Adrenal gland (tissue), 12 donors: Measurements from ENCODE around the gene FBLN1. TPM values are rescaled to one million over a fixed set of nuclear protein-coding genes. Genes with fewer than 3 reads are reported as not detected.
"Not testable (repeated sequence)": the region's sequence is repeated elsewhere in the genome, so short reads cannot be mapped to it uniquely, and the experiment has no call there.

Source experiments
- DNase-seq, 7 donors: peaks; one replicate each; pipeline ENCODE4 v3.0.0-alpha.2; 2019 to 2020
- H3K27ac ChIP-seq, 5 donors: fragments of 200-600 bp; sonication (generic) in 4 of 5; 1 replicate in 3 of 5; 2 replicates in 2 of 5; pipeline versions ENCODE4 v1.5.1 to v1.8.0; 2016 to 2020; ENCODE audit warnings: mild to moderate bottlenecking in 1 of 5
- H3K27me3 ChIP-seq: fragments of 200-600 bp; 2 replicates; pipeline ENCODE4 v1.8.0; 2021
- H3K36me3 ChIP-seq, 2 donors: fragments of 200-600 bp; replicated peaks in 1 of 2; 1 replicate in 1 of 2; 2 replicates in 1 of 2; pipeline versions ENCODE4 v1.5.1 to v1.8.0; 2018 to 2022
- H3K4me1 ChIP-seq, 2 donors: fragments of 200-600 bp; replicated peaks in 1 of 2; 1 replicate in 1 of 2; 2 replicates in 1 of 2; pipeline versions ENCODE4 v1.5.1 to v1.8.0; 2018 to 2021
- H3K4me3 ChIP-seq, 4 donors: fragments of 200-600 bp; sonication (generic) in 3 of 4; one replicate each; pipeline ENCODE4 v1.5.1; 2016 to 2018
- H3K9me3 ChIP-seq, 3 donors: fragments of 200-600 bp; sonication (generic) in 1 of 3; replicated peaks in 1 of 3; 1 replicate in 2 of 3; 2 replicates in 1 of 3; pipeline versions ENCODE4 v1.5.1 to v1.8.0; 2016 to 2021
- CTCF ChIP-seq, 6 experiments: fragments of 450-650 bp in 4 of 6; fragments of 200-600 bp in 2 of 6; sonication (generic) in 1 of 6; IDR thresholded peaks; 1 replicate in 5 of 6; 2 replicates in 1 of 6; pipeline versions ENCODE4 v1.5.1 to v1.8.0; 2016 to 2021; ENCODE audit warnings: antibody characterized with exemption in 6 of 6, mild to moderate bottlenecking in 2 of 6, moderate library complexity in 1 of 6
- POLR2A ChIP-seq, 2 donors: fragments of 450-650 bp; IDR thresholded peaks; one replicate each; pipeline ENCODE4 v1.6.1; 2017; ENCODE audit warnings: antibody characterized with exemption in 2 of 2, mild to moderate bottlenecking in 2 of 2, moderate library complexity in 1 of 2
- WGBS, 4 donors: extraction: QIAGEN DNeasy Blood & Tissue Kit in 2 of 4; methylation state at CpG; one replicate each; pipeline versions ENCODE4 v1.1.5 to v1.1.7; 2013 to 2017; 5-methylcytosine and 5-hydroxymethylcytosine counted together
- intact Hi-C, 2 donors: fragments of 100-400 bp; cut with DNase I; formaldehyde crosslinking; loops; one replicate each; pipeline versions ENCODE4 v1.14.1 to v1.15.0; 2022 to 2023
- polyA plus RNA-seq, 3 donors: library from polyadenylated mRNA; stranded (reverse); fragments of 200-250 nt in 2 of 3; fragments of 350-450 nt in 1 of 3; fragmentation: Illumina TruSeq in 1 of 3; extraction: RNeasy Lipid Tissue Mini Kit (QIAGEN cat#74804) in 1 of 3; gene quantifications; one replicate each; pipeline ENCODE4 v1.2.3, GENCODE V29; 2013 to 2014
- total RNA-seq, 9 donors: library from RNA; depleted of rRNA in 4 of 9; stranded (reverse); fragments of >200 nt in 4 of 9; fragments of 120-200 nt in 1 of 9; fragmentation: NEBNext Ultra II Directional in 1 of 9; extraction: Animal tissue kit (Norgen Biotek cat#: 25700) in 1 of 9; gene quantifications; one replicate each; pipeline versions ENCODE4 v1.1.0 to v1.2.4, GENCODE V29; 2013 to 2023
- donor health status: healthy with polysubstance abuse.
- donor health status: Bipolar disorder and iron deficiency.
- donor health status: DM: yes; HTN: yes; CAD: no.
- donor health status: DM: no; HTN: no; CAD: no.
- donor health status: DM: no; HTN: no; CAD: no.
- donor health status: DM: yes; HTN: yes; CAD: no.

FBLN1 gene
- total and polyA plus RNA-seq, 12 donors: 13.0 to 387 (median 148) TPM

GRCh38 chr22:45587638-45588505, 85.2 kb downstream of the FBLN1 start:
- DNase-seq: no peak
- Histone ChIP-seq H3K9me3 (no peaks in the 10 kb centered on the region), H3K27me3 (no peaks in the 10 kb centered on the region), H3K4me1 (no peaks in the 10 kb centered on the region), H3K4me3 (no peak overlapping the region), H3K27ac (no peak overlapping the region), H3K36me3 (no peaks in the 10 kb centered on the region)
- intact Hi-C loops: no loop called here
- TF ChIP-seq POLR2A (IDR thresholded peaks at IDR 0.05) (no peak), CTCF (IDR thresholded peaks at IDR 0.05) (no peak)
- WGBS, 4 donors: 66 to 74% (median 71%) methylated on average over 17 of the region's 17 CpGs

- Histone ChIP-seq H3K4me1 (no peaks in the 10 kb centered on the region), H3K4me3 (no peak overlapping the region), H3K27me3 (no peaks in the 10 kb centered on the region), H3K9me3 (no peaks in the 10 kb centered on the region), H3K36me3 (no peaks in the 10 kb centered on the region), H3K27ac (no peak overlapping the region)
- TF ChIP-seq CTCF (IDR thresholded peaks at IDR 0.05): no peak
- TF ChIP-seq POLR2A (IDR thresholded peaks at IDR 0.05): no peak
- DNase-seq: no peak
- 67 to 74% (median 72%) methylated on average over 7 to 8 of the region's 8 CpGs for WGBS, 4 donors
- intact Hi-C loops: no loop called here
Observed at GRCh38 chr22:45589556-45589955, 86.9 kb downstream of the FBLN1 start.

GRCh38 chr22:45590262-45590661, 87.6 kb downstream of the FBLN1 start:
- H3K4me1 ChIP-seq: no peaks in the 10 kb centered on the region
- H3K36me3 ChIP-seq: no peaks in the 10 kb centered on the region
- no peak overlapping the region for H3K27ac ChIP-seq
- no peak overlapping the region for H3K4me3 ChIP-seq
- H3K27me3 ChIP-seq: no peaks in the 10 kb centered on the region
- DNase-seq: no peak
- TF ChIP-seq POLR2A (IDR thresholded peaks at IDR 0.05) (no peak), CTCF (IDR thresholded peaks at IDR 0.05) (no peak)
- H3K9me3 ChIP-seq: no peaks in the 10 kb centered on the region
- intact Hi-C loops: no loop called here
- 78 to 86% (median 81%) methylated on average over 12 to 13 of the region's 13 CpGs for WGBS, 4 donors

- H3K9me3 ChIP-seq, H3K27me3 ChIP-seq, H3K4me1 ChIP-seq, H3K4me3 ChIP-seq, H3K36me3 ChIP-seq, intact Hi-C loops, DNase-seq, H3K27ac ChIP-seq: not testable (repeated sequence)
- 86 to 92% (median 91%) methylated on average over 19 to 24 of the region's 26 CpGs for WGBS, 4 donors
Observed at GRCh38 chr22:45591633-45592213, 89.0 kb downstream of the FBLN1 start.
